ENCODE measurements around the gene EYA2. TPM values are rescaled to one million over a fixed set of nuclear protein-coding genes. Genes with fewer than 3 reads are reported as not detected.

Gene EYA2
- total RNA-seq, 4 donors from 2014 or later, result 0.60 to 4.0 (median 0.99) TPM

DNA sequence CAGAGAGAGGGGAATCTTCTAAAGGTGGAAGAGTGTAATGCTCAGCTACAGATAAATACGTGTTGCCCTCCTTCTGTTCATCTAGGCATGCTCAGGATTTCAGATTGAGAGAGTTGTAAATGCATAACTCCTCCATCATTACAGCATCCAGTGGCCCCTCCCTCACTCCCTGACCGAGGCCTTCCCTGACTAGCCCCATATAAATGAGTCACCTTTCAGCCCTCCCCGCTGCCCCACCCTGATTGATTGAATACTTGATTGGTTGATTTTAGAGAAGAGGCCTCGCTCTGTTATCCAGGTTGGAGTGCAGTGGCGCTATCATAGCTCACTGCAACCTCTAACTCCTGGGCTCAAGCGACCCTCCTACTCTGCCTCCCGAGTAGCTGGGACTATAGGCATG, 193.7 kb downstream of the EYA2 start:
- no peak for TF ChIP-seq POLR2A (IDR thresholded peaks at IDR 0.05)
- TF ChIP-seq, protein P1, sequence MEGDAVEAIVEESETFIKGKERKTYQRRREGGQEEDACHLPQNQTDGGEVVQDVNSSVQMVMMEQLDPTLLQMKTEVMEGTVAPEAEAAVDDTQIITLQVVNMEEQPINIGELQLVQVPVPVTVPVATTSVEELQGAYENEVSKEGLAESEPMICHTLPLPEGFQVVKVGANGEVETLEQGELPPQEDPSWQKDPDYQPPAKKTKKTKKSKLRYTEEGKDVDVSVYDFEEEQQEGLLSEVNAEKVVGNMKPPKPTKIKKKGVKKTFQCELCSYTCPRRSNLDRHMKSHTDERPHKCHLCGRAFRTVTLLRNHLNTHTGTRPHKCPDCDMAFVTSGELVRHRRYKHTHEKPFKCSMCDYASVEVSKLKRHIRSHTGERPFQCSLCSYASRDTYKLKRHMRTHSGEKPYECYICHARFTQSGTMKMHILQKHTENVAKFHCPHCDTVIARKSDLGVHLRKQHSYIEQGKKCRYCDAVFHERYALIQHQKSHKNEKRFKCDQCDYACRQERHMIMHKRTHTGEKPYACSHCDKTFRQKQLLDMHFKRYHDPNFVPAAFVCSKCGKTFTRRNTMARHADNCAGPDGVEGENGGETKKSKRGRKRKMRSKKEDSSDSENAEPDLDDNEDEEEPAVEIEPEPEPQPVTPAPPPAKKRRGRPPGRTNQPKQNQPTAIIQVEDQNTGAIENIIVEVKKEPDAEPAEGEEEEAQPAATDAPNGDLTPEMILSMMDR (IDR thresholded peaks at IDR 0.05 in 4 of 5, conservative IDR thresholded peaks at IDR 0.05 in 1 of 5), result no peak
- ATAC-seq, result no peak
- in situ Hi-C loops (cut with MboI; ENCODE audit: low sequenced_read_pairs in 4 of 4), result no loop called here

DNA sequence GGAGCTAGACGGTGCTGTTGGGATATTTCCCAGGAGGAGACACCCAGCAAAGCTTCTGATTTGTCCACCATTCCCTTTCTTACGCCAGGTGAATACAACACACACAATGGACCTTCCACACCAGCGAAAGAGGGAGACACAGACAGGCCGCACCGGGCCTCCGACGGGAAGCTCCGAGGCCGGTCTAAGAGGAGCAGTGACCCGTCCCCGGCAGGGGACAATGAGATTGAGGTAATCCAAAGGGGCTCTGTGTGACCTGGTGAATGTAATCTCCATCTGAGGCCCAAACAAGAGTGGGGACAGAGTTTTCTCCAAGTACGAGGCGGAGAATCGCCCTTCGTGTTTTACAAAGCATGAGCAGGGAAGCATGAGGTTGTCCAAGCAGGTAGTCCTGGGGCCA, 194.5 kb downstream of the EYA2 start:
- Histone ChIP-seq H3K27ac (no peak overlapping the region), H3K36me3 (no peaks in the 10 kb centered on the region), H3K9me3 (no peaks in the 10 kb centered on the region), H3K27me3 (no peaks in the 10 kb centered on the region), H3K4me1 (peaks cover 0 to 5% of the 10 kb centered on the region in 2 donors), H3K4me3 (no peak overlapping the region)
- TF ChIP-seq, protein P1 (IDR thresholded peaks at IDR 0.05 in 4 of 5, conservative IDR thresholded peaks at IDR 0.05 in 1 of 5), result no peak
- no peak for TF ChIP-seq POLR2A (IDR thresholded peaks at IDR 0.05)
- ATAC-seq, result no peak
- in situ Hi-C loops (cut with MboI; ENCODE audit: low sequenced_read_pairs in 4 of 4) (no loop called here), intact Hi-C loops (cut with DNase I; ENCODE audit: low total_unique reads) (no loop called here)
- DNase-seq, result no peak

More for the DNA sequence above, 193.7 kb downstream of the EYA2 start:
- intact Hi-C loops (cut with DNase I; ENCODE audit: low total_unique reads), result no loop called here
- H3K4me3 ChIP-seq, result no peak overlapping the region
- H3K36me3 ChIP-seq, result no peaks in the 10 kb centered on the region
- DNase-seq, result no peak
- no peaks in the 10 kb centered on the region for H3K9me3 ChIP-seq
- no peaks in the 10 kb centered on the region for H3K27me3 ChIP-seq
- H3K4me1 ChIP-seq, result peaks cover 0 to 5% of the 10 kb centered on the region in 2 donors
- H3K27ac ChIP-seq, result no peak overlapping the region

DNA sequence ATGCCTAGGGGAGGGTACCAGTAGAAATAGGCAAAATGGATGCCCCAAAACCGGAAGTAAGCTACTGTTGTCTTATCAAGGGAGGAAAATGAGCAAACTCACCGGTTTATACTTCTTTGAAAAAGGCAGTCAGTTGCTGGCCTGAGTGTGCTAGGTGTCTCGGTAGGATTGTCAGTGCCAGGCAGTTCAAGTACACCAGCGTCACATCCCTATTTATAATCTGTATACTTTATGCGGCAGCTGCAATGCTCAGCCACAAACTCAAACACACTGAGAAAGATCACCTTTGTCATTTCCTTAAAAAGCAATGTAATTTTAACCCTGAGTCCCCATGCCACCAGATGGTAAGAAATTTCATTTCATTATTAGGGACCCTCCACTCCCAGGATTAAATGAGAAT, 196.2 kb downstream of the EYA2 start:
- H3K4me3 ChIP-seq, result no peak overlapping the region
- DNase-seq (no peak), ATAC-seq (no peak)
- TF ChIP-seq POLR2A (IDR thresholded peaks at IDR 0.05), result no peak
- TF ChIP-seq, protein P1 (IDR thresholded peaks at IDR 0.05 in 4 of 5, conservative IDR thresholded peaks at IDR 0.05 in 1 of 5), result no peak
- no peaks in the 10 kb centered on the region for H3K36me3 ChIP-seq
- no peaks in the 10 kb centered on the region for H3K9me3 ChIP-seq
- peaks cover 0 to 5% of the 10 kb centered on the region in 2 donors for H3K4me1 ChIP-seq
- peaks cover 0 to 3% (median 0%) of the 10 kb centered on the region in 3 donors for H3K27me3 ChIP-seq
- intact Hi-C loops (cut with DNase I; ENCODE audit: low total_unique reads), result no loop called here
- no peak overlapping the region for H3K27ac ChIP-seq
- in situ Hi-C loops (cut with MboI; ENCODE audit: low sequenced_read_pairs in 4 of 4), result no loop called here

GRCh38 chr20:47093320-47093966, 198.8 kb downstream of the EYA2 start:
- in situ Hi-C loops (cut with MboI; ENCODE audit: low sequenced_read_pairs in 4 of 4) (no loop called here), intact Hi-C loops (cut with DNase I; ENCODE audit: low total_unique reads) (no loop called here)
- Histone ChIP-seq H3K9me3 (no peaks in the 10 kb centered on the region), H3K27ac (no peak overlapping the region), H3K27me3 (peaks cover 0 to 3% (median 0%) of the 10 kb centered on the region in 3 donors), H3K4me3 (no peak overlapping the region), H3K36me3 (no peaks in the 10 kb centered on the region), H3K4me1 (no peaks in the 10 kb centered on the region)
- DNase-seq (no peak), ATAC-seq (no peak)
- TF ChIP-seq POLR2A (IDR thresholded peaks at IDR 0.05), result no peak
- TF ChIP-seq, protein P1 (IDR thresholded peaks at IDR 0.05 in 4 of 5, conservative IDR thresholded peaks at IDR 0.05 in 1 of 5), result no peak

DNA sequence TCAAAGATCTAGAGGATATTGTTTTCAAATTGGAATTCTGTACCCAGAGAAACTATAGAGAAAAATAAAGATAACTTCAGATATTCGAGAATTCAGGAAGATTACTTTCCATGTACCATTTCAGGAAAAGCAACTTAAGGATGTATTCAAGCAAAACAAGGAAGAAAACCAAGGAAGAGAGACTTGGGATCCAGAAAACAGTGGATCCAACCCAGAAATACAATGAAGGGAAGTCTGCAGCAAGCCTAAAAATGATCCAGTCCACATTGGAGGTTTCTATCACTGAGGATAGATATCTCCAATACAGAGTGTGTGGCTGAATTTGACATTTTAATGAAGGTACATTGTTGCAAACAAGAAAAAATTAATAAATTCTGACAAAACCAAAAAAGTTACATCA, 201.0 kb downstream of the EYA2 start:
- Histone ChIP-seq H3K9me3 (no peaks in the 10 kb centered on the region), H3K4me1 (peaks cover 0 to 11% of the 10 kb centered on the region in 2 donors), H3K36me3 (no peaks in the 10 kb centered on the region), H3K27ac (no peak overlapping the region), H3K4me3 (no peak overlapping the region), H3K27me3 (peaks cover 0 to 3% (median 0%) of the 10 kb centered on the region in 3 donors)
- in situ Hi-C loops (cut with MboI; ENCODE audit: low sequenced_read_pairs in 4 of 4), result no loop called here
- DNase-seq (no peak), ATAC-seq (no peak)
- TF ChIP-seq, protein P1 (IDR thresholded peaks at IDR 0.05 in 4 of 5, conservative IDR thresholded peaks at IDR 0.05 in 1 of 5), result no peak
- TF ChIP-seq POLR2A (IDR thresholded peaks at IDR 0.05), result no peak
- intact Hi-C loops (cut with DNase I; ENCODE audit: low total_unique reads), result no loop called here
